Astrocyte (in vitro differentiated cells and primary cell): ENCODE results near the gene MADD.

ENCODE experiments used
- CTCF ChIP-seq: IDR thresholded peaks from 2 replicates; pipeline ENCODE4 v1.5.1; 2011; ENCODE audit warnings: low read depth, mild to moderate bottlenecking, inconsistent platforms, low read length, moderate library complexity; ENCODE audit not compliant: insufficient read depth
- EZH2 ChIP-seq: IDR thresholded peaks from 2 replicates; pipeline ENCODE4 v1.6.1; 2012; ENCODE audit warnings: mild to moderate bottlenecking, low read length, inconsistent platforms; ENCODE audit not compliant: insufficient read depth

GRCh38 chr11:47348131-47348802 is 78.3 kb downstream of the MADD start:
- TF ChIP-seq CTCF (no peak), EZH2 (no peak)
